ENCODE measurements around the gene BTG4. TPM values are rescaled to one million over a fixed set of nuclear protein-coding genes. Genes with fewer than 3 reads are reported as not detected.

Gene BTG4
- total RNA-seq, 1 donor from 2014 or later = 0.50 TPM

GRCh38 chr11:111550258-111550657, 38.1 kb upstream of the BTG4 start:
- no peaks in the 10 kb centered on the region for H3K79me2 ChIP-seq (ENCODE audit: insufficient read depth, low read length)
- no peaks in the 10 kb centered on the region for H4K20me1 ChIP-seq (ENCODE audit: insufficient read depth, low read length)
- FAIRE-seq (no peak), DNase-seq (ENCODE audit: low read depth) (no peak)
- H3K27me3 ChIP-seq (ENCODE audit: insufficient read depth, low read length) = no peaks in the 10 kb centered on the region
- peaks cover 27% of the 10 kb centered on the region for H3K36me3 Mint-ChIP-seq (ENCODE audit: low read depth, unreplicated experiment)
- no peak overlapping the region for H3K4me3 ChIP-seq (ENCODE audit: insufficient read depth, low read depth, low read length)
- peaks cover 13% of the 10 kb centered on the region for H3K36me3 ChIP-seq (ENCODE audit: insufficient read depth, low read length)
- no peaks in the 10 kb centered on the region for H3K9me3 Mint-ChIP-seq (ENCODE audit: unreplicated experiment)
- no peak overlapping the region for H2AFZ ChIP-seq (ENCODE audit: low read depth, low read length)
- no peaks in the 10 kb centered on the region for H3K27me3 Mint-ChIP-seq (ENCODE audit: low read depth, unreplicated experiment)
- H3K27ac Mint-ChIP-seq (ENCODE audit: unreplicated experiment) = no peak overlapping the region
- TF ChIP-seq EZH2 (IDR thresholded peaks at IDR 0.05; ENCODE audit: insufficient read depth, low read length) = no peak
- TF ChIP-seq CTCF (IDR thresholded peaks at IDR 0.05; ENCODE audit: insufficient read depth, low read depth, low read length) = no peak
- H3K4me1 Mint-ChIP-seq (ENCODE audit: low read depth, unreplicated experiment) = peaks cover 3% of the 10 kb centered on the region
- no peaks in the 10 kb centered on the region for H3K9me3 ChIP-seq (ENCODE audit: insufficient read depth, low read depth, low read length)
- no peak overlapping the region for H3K27ac ChIP-seq (ENCODE audit: low read depth, low read length)
- no peak overlapping the region for H3K4me3 Mint-ChIP-seq (ENCODE audit: unreplicated experiment)
- no peak overlapping the region for H3K4me2 ChIP-seq (ENCODE audit: low read length)
- H3K4me1 ChIP-seq (ENCODE audit: insufficient read depth, low read length) = peaks cover 10% of the 10 kb centered on the region
- H3K9ac ChIP-seq (ENCODE audit: low read length) = no peak overlapping the region

GRCh38 chr11:111549869-111550203, 37.6 kb upstream of the BTG4 start:
- H2AFZ ChIP-seq (ENCODE audit: low read depth, low read length) = no peak overlapping the region
- H3K79me2 ChIP-seq (ENCODE audit: insufficient read depth, low read length) = no peaks in the 10 kb centered on the region
- H3K27me3 ChIP-seq (ENCODE audit: insufficient read depth, low read length) = no peaks in the 10 kb centered on the region
- Mint-ChIP-seq H3K36me3 (ENCODE audit: low read depth, unreplicated experiment) (peaks cover 28% of the 10 kb centered on the region), H3K27me3 (ENCODE audit: low read depth, unreplicated experiment) (no peaks in the 10 kb centered on the region), H3K4me3 (ENCODE audit: unreplicated experiment) (no peak overlapping the region), H3K27ac (ENCODE audit: unreplicated experiment) (no peak overlapping the region), H3K4me1 (ENCODE audit: low read depth, unreplicated experiment) (no peaks in the 10 kb centered on the region), H3K9me3 (ENCODE audit: unreplicated experiment) (no peaks in the 10 kb centered on the region)
- H4K20me1 ChIP-seq (ENCODE audit: insufficient read depth, low read length) = no peaks in the 10 kb centered on the region
- H3K27ac ChIP-seq (ENCODE audit: low read depth, low read length) = no peak overlapping the region
- peaks cover 7% of the 10 kb centered on the region for H3K4me1 ChIP-seq (ENCODE audit: insufficient read depth, low read length)
- no peaks in the 10 kb centered on the region for H3K9me3 ChIP-seq (ENCODE audit: insufficient read depth, low read depth, low read length)
- no peak overlapping the region for H3K4me3 ChIP-seq (ENCODE audit: insufficient read depth, low read depth, low read length)
- no peak overlapping the region for H3K4me2 ChIP-seq (ENCODE audit: low read length)
- TF ChIP-seq CTCF (IDR thresholded peaks at IDR 0.05; ENCODE audit: insufficient read depth, low read depth, low read length) (no peak), EZH2 (IDR thresholded peaks at IDR 0.05; ENCODE audit: insufficient read depth, low read length) (no peak)
- H3K9ac ChIP-seq (ENCODE audit: low read length) = no peak overlapping the region
- DNase-seq (ENCODE audit: low read depth) (no peak), FAIRE-seq (no peak)
- peaks cover 15% of the 10 kb centered on the region for H3K36me3 ChIP-seq (ENCODE audit: insufficient read depth, low read length)

GRCh38 chr11:111549196-111549868, 37.1 kb upstream of the BTG4 start:
- H3K4me3 Mint-ChIP-seq (ENCODE audit: unreplicated experiment) = peak overlapping the region; percentile 11
- H2AFZ ChIP-seq (ENCODE audit: low read depth, low read length) = no peak overlapping the region
- H3K9ac ChIP-seq (ENCODE audit: low read length) = no peak overlapping the region
- H3K27ac ChIP-seq (ENCODE audit: low read depth, low read length) = no peak overlapping the region
- H3K9me3 ChIP-seq (ENCODE audit: insufficient read depth, low read depth, low read length) = no peaks in the 10 kb centered on the region
- no peaks in the 10 kb centered on the region for H3K4me1 Mint-ChIP-seq (ENCODE audit: low read depth, unreplicated experiment)
- no peaks in the 10 kb centered on the region for H3K79me2 ChIP-seq (ENCODE audit: insufficient read depth, low read length)
- H3K27ac Mint-ChIP-seq (ENCODE audit: unreplicated experiment) = no peak overlapping the region
- no peaks in the 10 kb centered on the region for H3K27me3 Mint-ChIP-seq (ENCODE audit: low read depth, unreplicated experiment)
- H3K36me3 Mint-ChIP-seq (ENCODE audit: low read depth, unreplicated experiment) = peaks cover 29% of the 10 kb centered on the region
- no peak overlapping the region for H3K4me2 ChIP-seq (ENCODE audit: low read length)
- no peaks in the 10 kb centered on the region for H3K9me3 Mint-ChIP-seq (ENCODE audit: unreplicated experiment)
- no peaks in the 10 kb centered on the region for H4K20me1 ChIP-seq (ENCODE audit: insufficient read depth, low read length)
- DNase-seq (ENCODE audit: low read depth) (no peak), FAIRE-seq (no peak)
- H3K27me3 ChIP-seq (ENCODE audit: insufficient read depth, low read length) = no peaks in the 10 kb centered on the region
- H3K4me3 ChIP-seq (ENCODE audit: insufficient read depth, low read depth, low read length) = no peak overlapping the region
- H3K36me3 ChIP-seq (ENCODE audit: insufficient read depth, low read length) = peaks cover 15% of the 10 kb centered on the region
- H3K4me1 ChIP-seq (ENCODE audit: insufficient read depth, low read length) = peaks cover 2% of the 10 kb centered on the region
- no peak for TF ChIP-seq EZH2 (IDR thresholded peaks at IDR 0.05; ENCODE audit: insufficient read depth, low read length)
- TF ChIP-seq CTCF (IDR thresholded peaks at IDR 0.05; ENCODE audit: insufficient read depth, low read depth, low read length) = no peak
